HG02642 (cell line): ENCODE data around the gene ELMO1.

Source experiments
- ATAC-seq: cut with Tn5 transposase; IDR thresholded peaks from one replicate; pipeline ENCODE4 v1.9.1; 2021; ENCODE audit warnings: mild to moderate bottlenecking; ENCODE audit not compliant: unreplicated experiment, poor library complexity

ELMO1 gene

GRCh38 chr7:37476428-37476827 is 27.8 kb upstream of the ELMO1 start:
- ATAC-seq: no peak

- ATAC-seq: no peak
These were observed 27.0 kb upstream of the ELMO1 start for GRCh38 chr7:37475646-37476045.

DNA sequence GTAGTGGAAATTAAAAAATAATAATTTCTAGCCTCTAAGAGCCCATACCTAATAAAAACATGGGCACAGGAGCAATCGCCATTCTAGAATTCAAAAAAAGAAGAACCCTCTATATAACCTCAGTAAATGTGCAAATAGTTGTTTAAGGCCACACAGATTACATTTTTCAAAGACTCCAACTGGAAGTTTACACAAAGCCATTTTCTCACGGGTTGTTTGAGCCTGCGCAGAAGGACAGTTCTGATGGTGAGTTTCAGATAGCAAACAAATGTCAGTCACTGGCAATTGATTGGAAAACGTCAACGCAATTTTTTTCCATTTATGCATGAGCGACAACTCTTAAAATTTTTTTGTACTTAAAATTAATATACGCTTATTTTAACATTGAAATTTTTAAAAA is 23.0 kb upstream of the ELMO1 start:
- no peak for ATAC-seq

DNA sequence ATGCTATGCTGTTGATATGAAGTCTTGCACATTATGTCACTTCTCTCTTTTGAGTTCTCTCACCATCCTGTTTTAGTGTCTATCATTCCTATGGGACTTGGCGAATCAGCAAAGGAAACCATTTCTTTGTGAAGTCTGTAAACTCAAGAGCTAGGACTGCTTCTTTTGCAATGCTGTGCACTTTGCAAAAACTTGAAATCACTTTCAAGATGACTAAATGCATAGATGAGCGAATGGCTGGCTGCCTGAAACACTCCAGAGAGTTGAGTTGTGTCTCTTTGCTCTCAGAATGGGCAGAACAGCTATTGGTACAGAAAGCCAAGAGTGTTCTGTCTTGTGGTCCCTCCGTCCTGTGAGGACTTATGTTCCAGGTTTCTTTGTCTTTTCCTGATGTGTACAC is 18.3 kb upstream of the ELMO1 start:
- no peak for ATAC-seq

DNA sequence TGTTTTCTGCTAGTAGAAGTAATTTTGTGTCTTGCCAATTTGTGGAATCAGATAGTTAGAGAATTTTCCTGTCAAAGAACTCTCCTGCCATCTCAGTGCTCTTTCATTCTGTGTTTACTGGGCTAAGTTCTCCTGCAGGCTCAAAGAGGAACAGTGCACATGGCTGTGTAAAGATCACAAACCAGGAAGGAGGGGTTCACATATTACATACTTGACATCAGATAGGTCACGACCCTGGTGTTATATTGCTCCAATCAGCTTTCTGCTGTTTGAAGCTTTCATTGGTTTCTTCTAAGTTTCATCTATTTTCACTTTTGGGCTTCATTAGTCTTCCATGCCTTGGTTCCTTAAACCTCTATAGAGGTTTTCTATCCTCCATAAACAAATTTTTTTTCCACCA is 13.5 kb upstream of the ELMO1 start:
- ATAC-seq: no peak

DNA sequence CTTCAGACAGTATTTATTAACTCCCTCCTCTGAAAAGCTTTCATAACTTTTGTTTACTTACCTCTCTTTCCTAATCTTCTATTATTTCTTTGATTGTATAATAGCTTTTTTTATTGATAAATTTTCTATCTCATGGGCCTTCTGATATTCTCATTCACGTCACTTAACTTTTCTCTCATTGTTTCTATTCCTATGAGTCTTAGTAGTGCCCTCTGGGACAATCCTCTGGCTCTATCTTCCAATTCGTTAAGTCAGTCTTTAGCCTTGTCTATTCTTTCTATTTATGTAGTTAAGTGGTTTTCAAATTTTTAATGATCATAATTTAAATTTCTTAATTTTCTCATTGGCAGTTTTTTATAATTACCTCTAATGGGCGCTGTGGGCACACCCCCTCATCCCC is 6.4 kb upstream of the ELMO1 start:
- no peak for ATAC-seq

- ATAC-seq: no peak
These were observed 3.7 kb upstream of the ELMO1 start for GRCh38 chr7:37452346-37452745.

DNA sequence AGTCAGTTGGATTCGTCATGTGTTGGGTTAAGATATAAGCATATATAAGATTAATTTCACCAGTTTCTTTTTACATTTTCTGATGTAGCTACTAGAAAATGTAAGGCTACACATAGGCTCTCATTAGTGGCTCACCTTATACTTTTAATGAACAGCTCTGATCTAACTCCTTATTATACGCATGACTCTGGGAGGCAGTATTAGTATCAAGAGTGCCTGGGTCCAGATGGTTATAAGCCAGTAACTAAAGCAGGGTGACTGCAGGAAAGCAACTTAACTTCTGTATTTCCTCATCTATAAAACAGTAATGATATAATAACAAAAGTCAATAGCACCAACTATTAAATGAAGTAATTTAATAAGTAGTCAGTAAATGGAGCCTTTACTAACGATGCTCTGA is 1.4 kb upstream of the ELMO1 start:
- ATAC-seq: no peak

- ATAC-seq: no peak
These were observed 957 bp upstream of the ELMO1 start for GRCh38 chr7:37449621-37450020.

GRCh38 chr7:37448011-37448635 is 541 bp downstream of the ELMO1 start:
- ATAC-seq: peak; percentile 25

DNA sequence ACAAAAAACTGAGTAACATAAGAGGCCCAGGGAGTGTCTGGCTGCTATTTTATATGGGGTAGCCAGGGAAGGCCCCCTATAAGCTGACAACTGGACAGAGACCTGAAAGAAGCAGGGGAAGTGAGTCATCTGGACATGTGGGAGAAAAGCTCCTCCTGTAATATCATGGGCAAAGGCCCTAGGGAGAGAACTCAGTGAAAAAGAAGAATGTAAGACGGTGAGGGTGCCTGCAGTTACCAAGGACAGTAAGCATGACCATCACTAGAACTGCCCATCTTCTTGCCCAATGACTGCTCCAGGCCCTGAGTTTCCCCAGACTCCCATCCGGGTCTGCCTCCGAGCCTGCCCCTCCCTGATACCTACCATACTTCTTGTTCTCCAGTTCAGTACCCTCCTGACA is 2.3 kb downstream of the ELMO1 start:
- no peak for ATAC-seq

DNA sequence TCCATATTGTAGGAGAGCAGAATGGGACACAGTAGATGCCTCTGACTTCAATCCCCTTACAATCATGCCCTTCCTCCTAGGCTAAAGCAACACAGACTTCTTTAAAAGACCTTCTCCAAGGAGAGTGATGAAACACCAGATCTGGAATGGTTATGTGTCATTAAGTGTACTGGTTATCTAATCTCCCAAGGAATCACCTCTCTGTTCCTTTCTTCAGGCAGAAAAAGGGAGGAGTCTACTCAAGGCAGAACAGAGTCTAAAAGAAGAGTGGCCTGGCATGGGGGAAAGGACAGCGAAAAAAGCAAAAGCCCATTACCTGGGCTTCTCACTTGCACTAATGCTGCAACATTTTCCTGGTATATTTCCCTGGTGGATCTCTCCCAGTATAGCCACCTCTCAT is 2.9 kb downstream of the ELMO1 start:
- ATAC-seq: no peak

GRCh38 chr7:37445064-37445723 is 3.5 kb downstream of the ELMO1 start:
- no peak for ATAC-seq

GRCh38 chr7:37443627-37444026 is 5.0 kb downstream of the ELMO1 start:
- no peak for ATAC-seq

DNA sequence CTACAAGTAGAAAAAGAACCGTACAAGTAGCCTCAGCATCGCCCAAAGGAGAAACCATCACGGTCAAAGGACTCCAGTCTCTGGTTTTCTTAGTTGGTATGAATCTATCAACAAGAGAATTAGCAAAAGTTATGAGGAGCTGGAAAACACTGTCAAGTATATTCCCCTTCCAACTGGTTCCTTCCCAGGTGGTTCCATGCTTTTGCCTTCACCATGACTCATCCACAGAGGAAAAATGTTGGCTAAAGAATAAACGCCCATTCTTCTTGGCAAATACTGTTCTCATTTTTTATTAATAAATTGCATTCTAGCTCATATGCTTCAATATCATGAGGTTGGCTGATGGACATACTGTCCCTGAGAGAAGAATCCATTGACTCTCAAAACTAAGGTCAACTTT is 6.4 kb downstream of the ELMO1 start:
- no peak for ATAC-seq

DNA sequence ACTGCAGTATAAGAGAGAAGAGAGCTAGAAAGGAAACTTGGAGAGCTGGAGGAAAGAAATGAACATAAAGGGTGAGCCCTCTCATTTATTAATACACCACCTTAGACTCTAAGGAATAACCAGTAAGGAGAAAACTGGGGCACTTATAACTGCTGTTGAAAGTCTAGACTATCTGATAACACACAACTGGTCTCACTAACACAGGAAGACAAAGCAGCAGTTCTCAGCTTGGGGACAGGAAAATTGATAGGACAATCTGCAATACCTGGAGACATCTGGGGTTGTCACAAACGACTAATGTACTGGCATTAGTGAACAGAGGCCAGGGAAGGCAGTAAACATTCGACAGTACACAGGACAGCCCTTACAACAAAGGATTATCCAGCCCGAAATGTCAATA is 6.8 kb downstream of the ELMO1 start:
- no peak for ATAC-seq

DNA sequence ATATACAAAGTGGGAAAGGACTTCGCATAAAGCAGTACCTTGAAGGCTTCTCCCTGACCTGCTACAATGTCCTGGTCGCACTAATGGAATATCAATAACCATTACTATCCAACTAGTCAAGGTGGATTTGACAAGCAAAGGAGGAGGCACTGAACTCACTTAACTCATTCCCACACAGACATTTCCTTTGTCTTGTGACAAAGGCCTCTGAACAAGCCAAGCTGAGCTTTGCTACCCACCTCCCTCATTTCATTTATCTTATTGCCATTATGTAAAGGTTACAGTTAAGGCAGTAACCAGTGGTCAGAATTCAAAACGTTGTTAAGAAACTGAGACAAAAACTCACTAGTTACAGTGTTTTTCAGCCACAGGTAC is 7.3 kb downstream of the ELMO1 start:
- ATAC-seq: no peak

DNA sequence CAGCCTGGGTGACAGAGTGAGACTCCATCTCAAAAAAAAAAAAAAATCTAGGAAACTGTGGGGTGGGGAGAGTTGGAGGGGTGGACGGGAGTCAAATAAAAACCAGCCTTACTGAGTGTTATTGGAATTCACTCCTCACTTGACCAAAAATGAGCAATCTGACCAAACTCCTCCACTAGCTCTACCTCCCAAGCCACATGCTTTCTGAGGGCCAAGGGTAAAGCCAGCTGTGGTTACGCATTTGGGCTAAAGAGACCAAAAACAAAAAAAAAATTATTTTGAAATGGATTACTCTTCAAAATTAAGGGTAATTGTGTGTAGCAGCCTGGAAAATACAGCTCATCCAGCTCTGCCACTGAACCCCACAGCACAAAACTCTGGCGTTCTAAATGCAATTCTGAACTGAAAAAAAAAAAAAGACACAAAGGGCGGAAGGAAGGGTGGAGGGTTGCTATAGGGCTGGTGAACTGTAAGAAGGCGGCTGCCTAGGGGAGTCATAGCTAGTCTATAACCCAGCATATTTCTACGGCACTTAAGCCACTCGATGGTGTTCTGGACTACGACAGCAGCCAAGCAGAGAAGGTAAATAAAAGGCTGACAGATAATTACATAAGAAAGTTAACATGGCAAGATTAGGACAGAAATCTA is 7.8 kb downstream of the ELMO1 start:
- ATAC-seq: no peak

DNA sequence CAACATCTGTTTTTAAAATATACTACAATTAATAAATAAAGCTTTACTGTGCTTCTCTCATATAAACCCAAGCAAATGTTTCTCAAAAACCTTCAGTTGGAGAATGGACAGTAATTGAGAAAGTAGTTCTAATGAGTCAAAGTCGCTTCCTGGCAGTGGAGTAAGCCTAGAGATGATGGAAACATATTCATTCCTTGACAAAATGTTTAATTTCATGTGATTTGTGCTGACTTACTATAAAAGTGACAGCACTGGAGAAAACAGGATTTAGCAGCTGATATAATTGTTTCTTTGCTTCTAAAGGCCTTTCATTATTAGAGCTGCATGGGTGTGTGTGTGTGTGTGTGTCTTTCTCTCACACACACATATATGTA is 9.0 kb downstream of the ELMO1 start:
- no peak for ATAC-seq

DNA sequence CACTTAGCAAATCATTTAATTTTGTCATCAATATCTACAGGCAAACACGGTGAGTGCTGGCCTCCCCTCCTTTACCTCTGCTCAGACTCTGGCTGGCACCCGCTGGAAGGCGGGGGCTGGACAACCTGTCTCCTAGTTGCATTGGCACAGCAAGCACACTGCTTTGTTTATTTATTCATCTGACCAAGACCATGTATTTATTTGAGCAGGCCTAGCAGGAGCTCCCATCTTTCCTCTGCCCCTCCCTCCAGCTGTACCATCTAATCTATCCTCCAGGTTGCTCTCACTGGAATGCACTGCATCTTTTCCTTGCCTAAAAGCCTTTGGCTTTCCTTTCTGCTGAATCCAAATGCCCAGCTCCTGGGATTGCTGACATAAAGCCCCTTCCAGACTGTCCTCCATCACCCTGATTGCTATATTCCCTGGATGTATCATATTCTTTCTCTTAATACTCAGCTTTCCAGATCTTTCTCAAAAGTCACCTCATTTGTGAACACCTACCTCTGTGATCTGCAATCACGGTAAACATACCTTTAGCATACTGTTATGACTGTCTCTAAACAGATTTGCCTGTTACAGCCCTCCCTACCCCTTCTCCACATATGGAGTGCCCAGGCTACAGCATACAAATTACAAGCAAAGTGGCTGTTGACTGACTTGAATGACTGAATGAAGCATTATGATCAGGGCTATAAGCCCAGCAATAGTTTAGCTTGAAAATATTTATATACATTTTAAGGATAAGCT is 9.6 kb downstream of the ELMO1 start:
- no peak for ATAC-seq

DNA sequence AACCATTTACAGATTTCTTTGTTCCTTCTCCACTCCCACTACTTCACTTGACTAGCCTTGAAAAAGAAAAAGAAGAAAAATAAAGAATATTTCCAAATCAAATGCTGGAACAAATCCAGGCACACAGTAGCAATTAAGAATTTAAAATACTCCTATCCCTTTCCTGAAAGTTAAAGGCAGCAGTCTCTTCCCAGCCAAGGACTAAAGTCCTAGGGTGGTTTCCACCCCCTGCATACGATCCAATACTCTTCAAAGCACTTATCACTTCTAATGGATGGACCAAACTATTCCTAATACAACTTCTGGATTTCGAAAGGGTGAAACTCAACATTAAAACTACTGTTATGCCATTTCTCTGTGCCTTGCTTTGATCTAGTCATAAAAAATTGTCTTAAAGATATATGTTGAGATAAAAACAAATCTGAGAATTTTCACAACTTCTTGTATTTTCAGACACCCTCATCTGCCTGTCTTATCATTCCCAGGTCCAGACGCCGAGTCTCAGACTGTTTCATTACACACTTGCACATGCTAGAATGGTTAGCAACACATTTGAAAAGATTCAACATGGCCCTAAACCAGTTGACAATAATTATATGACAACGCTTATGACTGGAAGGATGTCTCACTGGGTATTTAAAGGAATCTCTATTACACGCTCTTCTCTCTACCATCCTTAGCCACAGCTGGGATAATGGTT is 13.4 kb downstream of the ELMO1 start:
- ATAC-seq: no peak
